Stimulated activated CD8-positive, alpha-beta memory T cell treated with anti-CD3 and anti-CD28 coated beads, Interleukin-15, amount 100 ng/mL, for 24 hours (primary cell): Measurements from ENCODE around the gene DAPP1.

ENCODE experiments used
- DNase-seq: peaks from one replicate; pipeline ENCODE4 v3.0.0-alpha.2; 2020; ENCODE audit warnings: low read depth

DAPP1 gene

DNA sequence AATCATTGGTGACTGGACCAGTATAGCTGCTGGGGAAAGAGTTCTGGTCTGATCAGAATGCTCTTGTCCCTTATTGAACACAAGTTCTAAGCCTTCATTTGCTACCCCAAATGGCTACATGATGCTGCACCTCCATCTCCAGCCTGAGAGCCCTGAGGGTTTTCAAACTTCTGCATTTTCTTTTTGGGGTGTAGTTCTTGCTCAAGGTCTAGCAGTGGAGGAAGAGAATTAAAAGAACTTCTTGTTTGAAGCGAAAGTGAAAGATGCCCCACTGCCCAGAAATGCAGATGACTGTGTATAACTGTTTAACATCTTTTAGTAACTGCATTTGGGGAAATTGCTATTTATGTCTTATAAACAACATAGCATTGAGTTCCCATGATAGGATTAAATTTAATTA, 39.1 kb downstream of the DAPP1 start:
- DNase-seq, result no peak

DNA sequence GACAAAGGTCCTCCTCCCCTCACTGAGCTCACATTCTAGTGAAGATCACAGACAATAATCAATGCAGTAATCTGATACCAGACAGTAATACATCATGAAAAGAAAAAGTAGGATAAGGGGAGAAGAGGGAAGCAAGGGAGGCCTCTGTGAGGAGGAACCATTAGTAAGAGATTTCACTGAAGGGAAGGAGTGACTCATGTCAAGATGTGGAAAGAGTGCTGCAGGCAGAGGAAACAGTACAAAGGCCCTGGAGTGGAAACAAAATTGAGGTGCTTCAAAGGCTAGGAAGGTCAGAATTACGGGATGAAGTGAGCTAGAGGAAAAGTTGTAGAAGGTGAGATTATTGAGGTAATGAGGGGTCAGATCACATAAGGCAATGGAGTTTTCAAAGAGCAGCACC, 39.5 kb downstream of the DAPP1 start:
- no peak for DNase-seq

DNA sequence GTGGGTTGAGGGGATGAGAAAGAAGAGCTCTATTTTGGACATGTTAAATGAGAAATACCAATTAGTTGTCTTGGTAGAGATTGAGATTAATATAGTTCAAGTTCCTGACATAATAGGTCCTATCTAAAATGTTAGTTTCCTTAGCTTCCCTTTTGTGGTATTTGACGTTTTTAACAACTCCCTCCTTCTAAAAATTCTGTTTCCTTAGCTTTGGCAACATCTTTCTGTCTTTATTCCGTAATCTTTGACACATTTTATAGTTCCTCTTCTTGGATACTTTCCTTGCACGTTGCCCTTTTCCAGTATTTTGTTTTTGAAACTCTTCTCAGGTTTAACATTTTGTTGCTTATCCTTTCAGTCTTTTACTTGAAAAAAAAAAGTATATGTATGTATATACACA, 40.7 kb downstream of the DAPP1 start:
- no peak for DNase-seq

DNA sequence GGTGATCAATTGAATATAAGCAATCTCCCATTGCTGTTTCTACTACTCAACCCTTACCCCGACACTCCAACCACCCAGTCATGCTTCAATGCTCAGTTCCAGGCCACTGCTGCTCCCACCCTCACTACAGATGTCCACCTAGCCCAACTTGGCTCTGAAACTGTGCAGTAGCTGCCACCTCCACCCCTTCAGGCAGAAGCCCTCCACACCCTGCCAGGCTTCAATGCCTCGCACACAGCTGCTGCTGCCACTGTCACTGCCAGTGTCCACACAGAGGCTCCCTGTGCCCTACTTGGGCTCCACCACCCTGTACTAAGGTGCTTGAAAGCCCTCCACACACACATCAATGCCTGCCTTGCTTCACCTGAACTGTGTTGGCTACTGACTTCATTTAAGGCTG, 43.0 kb downstream of the DAPP1 start:
- DNase-seq, result no peak

DNA sequence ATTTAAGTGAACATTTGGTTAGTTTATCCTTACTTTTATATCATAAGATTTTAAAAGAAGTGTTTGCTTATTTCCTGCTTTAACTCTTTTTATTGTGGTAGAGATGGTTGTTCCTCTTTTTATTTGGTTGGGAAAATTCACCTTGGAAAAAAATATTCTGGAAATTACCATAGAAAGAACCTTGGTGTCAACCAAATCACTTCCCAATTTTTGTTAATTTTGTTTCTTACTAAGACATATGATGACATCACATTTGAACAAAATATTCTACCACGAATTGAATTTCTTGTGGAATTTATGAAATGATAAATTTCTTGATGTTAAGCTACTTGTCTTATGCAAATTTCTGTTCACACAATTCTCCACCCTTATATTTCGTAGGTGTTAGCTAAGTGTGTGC, 43.9 kb downstream of the DAPP1 start:
- DNase-seq, result no peak

DNA sequence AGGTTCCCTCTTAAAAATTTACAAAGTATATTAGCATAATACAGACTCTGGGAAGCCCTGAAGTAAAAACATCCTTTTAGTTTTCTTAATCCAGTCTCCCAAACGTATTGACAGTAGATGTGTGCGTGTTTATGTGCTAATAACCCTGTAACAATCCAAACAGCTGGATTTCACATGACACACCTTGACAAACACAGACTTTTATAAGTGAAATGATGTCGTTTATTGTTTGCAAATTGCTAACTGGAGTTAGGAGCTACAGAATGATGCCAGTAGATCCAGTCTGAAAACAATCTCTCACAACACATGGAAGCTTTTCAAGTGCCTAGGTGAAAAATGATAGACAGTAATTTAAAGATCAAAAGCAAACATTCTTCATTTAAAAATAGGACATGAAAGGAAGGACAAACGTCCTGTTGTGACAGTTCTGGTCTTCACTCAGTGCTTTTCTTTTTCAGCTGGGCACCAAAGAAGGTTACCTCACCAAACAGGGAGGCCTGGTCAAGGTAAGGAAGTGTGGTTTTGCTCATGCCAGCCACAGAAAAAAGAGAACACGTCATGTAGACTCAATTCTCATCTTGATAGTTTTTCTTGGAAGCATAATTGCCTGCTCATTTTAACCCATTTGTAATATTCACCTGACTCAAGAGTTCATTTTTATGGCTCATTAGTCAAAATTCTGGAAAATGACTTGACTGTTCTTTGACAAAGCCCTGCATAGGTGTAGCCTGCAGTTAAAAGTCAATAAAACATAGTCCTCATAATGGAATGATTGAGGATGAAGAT, 44.7 kb downstream of the DAPP1 start:
- DNase-seq, result no peak

DNA sequence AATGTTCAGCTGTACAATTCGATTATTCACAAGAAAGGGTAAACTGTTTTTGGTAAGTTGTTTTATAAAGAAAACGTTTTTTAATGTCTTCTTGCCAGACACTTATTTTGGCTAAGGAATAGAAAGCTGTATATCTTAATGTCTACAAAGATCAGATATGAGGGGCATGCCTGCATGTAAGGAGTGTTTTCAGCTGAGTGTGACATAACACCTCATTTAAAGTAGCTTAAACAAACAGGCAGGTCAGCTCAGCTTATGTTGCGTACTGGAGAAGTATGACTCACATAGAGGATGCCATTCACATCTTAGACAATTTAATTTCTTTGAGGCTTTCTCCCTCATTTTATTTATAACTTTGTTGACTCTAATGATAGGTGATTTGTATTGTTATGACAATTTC, 47.2 kb downstream of the DAPP1 start:
- no peak for DNase-seq

DNA sequence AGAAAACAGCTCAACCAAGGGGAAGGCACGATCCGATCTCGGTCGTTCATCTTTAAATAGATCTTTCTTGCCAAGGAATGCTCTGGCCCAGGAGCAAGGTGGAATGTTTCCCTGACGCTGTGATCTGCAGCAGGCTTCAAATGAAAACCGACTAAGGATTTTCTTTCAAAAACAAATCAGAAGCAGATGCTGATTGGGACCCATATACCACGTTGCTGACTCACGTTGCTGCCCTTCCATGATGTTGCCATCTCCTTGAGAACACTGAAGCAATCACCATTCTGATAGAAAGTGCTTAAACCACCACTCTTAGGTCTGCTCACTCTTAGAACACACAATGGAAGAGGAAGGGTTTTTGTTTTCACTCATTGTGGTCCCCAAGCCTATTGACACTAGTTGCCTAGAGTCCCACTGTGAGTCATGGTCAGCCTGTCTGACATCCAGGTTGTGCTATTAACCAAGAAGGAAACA, 51.5 kb downstream of the DAPP1 start:
- DNase-seq, result no peak

DNA sequence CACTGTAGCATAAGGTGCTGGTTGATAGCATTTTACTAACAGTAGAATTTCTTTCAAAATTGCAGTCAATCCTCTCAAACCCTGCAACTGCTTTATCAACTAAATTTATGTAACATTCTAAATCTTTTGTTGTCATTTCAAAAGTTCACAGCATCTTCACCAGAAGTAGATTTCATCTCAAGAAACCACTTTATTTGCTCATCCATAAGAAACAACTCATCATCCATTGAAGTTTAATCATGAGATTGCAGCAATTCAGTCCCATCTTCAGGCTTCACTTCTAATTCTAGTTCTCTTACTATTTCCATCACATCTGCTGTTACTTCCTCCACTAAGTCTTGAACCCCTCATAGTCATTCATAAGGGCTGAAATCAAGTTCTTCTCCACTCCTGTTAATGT, 55.9 kb downstream of the DAPP1 start:
- DNase-seq, result no peak

DNA sequence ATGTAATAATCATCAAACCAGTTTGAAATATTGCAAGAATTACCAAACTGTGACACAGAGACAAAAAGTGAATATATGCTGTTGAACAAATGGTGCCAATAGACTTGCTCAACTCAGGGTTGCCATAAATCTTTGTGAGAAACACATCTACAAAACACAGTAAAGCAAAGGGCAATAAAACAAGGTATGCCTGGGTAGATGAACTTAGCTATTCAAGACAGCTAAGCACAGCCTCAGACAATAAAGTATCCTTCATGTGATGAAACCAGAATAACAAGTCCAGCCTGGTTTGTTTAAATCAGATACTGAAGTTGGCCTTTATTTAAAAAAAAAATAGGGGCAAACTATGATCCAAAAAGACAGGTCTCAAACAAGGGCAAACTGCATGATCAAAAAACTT, 58.4 kb downstream of the DAPP1 start:
- no peak for DNase-seq

DNA sequence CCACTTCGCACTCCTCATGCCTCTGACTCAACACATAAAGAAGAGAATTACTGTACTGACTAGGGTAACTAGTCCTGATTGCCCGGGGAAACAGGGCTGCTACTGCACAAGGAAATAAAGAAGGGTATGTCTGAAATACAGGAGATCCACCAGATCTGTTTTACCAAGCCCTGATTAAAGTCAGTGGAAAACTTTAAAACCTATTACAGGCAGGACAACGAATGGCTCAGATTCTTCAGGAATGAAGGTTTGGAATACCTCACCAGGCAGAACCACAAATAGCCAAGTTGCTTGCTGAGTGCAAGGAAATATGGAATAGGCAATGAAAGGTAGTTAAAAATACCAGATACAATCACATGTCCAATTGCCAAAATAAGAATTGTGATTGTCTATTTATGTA, 60.3 kb downstream of the DAPP1 start:
- DNase-seq, result no peak

DNA sequence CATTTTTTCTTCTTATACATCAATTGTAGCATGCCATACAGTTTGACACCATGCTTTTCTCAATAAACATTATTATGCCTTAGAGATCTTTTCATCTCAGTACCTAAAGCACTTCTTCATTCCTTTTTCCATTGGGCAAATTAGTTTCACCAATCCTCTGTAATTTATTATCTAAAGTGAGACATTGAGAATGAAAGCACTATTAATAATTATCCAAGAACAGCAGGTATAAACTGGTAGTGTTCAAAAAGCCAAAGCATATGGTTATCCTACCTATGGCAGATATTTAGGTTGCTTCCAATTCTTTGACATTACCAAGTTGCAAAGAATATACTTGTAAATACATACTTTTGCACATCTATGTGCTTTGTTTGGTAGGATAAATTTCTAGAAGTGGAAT, 62.0 kb downstream of the DAPP1 start:
- DNase-seq, result no peak

DNA sequence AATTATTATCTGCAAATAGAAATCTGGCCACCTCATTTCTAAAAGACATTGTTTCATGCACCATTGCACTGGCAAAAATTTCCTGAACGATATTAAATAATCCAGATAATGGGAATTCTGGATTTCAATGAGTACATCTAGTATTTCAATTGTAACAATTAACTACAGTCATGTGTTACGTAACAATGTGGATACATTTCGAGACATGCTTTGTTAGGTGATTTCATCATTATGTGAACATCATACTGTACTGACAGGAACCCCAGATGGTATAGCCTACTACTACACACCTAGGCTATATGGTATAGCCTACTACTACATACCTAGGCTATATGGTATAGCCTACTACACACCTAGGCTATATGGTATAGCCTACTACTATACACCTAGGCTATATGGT, 62.8 kb downstream of the DAPP1 start:
- DNase-seq, result no peak

DNA sequence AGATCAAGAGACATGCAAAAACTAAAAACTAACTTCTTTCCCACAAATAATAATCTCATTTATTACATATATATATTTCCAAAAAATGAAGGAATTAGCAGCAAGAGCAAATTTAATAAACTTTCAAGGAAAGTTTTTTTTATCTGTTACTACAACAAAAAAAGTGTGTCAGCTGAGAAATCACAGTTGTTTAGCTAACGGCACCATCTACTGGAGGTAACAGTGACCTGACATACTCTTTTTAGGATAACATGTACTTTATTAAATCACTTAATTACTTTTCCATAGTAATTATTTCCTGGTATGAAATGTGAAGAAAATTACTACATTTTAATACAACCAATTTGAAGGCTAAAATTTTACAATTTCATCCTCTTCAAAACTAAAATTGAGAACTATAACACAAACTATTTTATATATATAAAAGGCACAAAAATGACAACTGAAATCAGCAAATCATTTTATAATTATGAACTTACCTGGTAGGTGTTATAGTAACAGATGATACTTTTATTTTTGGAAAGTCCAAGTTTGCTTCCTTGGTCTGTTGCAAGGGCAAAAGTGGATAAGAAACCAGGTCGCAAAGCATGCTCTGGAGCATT, 68.5 kb downstream of the DAPP1 start:
- no peak for DNase-seq

DNA sequence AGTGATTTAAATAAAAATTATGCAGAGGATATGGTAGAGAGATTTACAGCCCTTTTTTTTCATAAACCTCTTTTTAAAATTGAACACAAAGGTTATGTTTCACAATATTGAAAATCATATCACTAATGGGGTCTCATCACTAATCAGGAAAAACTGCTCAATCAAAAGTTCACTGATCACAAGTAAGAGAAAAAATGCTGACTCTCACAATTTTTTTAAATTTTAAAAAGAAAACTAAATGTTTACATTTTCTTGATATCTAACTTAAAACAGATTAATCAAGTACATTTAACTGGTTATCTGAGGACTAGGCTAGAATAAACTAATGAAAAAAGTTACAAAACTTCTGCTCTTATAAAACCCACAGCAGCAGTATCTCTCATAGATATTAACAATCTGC, 69.1 kb downstream of the DAPP1 start:
- DNase-seq, result no peak

DNA sequence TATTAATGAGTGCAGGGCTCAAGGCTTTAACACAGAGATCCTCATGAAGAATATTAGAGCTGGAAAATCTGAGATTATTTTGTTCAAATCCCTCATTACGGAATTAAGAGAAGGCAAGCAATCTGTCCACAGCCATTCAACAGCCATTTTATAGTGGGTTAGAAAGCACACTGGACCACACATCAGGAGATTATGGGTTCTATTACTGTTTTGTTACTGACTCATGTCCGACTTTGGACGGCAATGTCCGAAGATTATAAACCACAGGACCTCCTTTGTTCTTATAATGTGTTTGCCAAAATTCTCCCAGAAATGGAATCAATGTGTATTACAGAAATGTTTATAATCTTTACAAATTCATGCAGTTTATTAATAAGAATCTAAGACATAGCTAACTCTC, 69.5 kb downstream of the DAPP1 start:
- DNase-seq, result no peak

DNA sequence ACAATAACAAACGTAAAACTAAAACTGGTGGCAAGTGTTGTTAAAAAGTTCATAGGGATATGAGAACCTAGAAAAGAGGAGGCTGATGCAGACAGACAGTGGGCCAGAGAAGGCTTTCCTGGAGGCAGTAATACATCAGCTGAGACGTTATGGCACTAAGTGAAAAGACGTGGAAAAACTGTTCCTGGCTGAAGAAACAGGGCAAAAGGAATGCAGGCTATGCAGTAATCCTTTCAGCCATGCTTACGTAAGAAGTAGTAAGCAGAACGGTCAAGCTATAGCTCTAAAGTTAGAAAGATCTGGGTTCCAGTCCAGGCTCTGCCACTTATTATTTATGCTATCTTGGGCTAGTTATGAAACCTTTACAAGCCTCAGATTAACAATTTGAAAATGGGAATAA, 71.2 kb downstream of the DAPP1 start:
- DNase-seq, result no peak

DNA sequence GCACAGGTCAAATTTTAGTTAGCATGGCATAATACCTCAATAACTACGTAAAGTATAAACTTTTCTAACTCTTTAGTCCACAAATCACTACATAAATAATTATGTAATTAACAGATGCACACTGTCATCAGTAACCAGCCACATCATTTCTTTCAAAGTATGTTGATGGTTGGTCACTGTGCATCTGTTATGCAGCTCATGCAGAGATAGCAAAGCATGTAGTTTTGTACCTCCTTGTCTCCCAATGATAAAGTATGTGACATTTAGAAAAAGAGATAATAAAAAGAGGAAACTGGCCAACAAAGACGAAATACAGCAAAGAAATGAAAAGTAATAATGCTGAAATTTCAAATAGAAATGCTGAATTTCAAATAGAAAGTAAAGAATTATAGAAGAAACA, 74.7 kb downstream of the DAPP1 start:
- DNase-seq, result no peak

DNA sequence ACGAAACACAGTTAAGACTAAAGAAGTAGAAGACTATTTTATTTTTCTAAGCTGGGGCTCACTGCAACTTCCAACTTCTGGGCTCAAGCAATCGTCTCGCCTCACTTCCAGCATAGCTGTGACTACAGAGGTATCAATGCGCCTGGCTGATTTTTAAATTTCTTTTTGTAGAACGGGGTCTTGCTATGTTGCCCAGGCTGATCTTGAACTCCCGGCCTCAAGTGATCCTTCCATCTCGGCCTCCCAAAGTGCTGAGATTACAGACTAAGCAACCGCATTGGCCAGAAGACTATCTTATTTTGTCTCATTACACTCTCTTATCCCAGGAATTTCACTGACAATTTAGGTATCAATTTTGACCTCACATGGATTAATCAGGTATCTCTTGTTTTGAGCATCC, 76.4 kb downstream of the DAPP1 start:
- no peak for DNase-seq

DNA sequence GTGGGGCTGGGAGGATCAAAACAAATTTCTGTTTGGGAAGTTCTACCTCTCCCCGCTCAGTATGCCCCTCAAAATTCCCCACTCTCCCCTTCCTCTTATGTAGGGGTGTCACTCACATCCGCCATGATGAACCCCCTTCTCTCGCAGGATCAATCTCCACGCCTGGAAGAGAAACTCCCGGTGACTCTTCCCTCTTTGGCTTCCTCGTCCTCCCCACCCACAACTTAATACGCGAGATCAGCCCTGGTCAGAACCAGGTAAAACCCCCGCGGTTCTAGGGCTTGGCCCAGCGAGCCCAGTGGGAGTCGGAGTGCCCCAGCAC, 77.2 kb downstream of the DAPP1 start:
- no peak for DNase-seq

DNA sequence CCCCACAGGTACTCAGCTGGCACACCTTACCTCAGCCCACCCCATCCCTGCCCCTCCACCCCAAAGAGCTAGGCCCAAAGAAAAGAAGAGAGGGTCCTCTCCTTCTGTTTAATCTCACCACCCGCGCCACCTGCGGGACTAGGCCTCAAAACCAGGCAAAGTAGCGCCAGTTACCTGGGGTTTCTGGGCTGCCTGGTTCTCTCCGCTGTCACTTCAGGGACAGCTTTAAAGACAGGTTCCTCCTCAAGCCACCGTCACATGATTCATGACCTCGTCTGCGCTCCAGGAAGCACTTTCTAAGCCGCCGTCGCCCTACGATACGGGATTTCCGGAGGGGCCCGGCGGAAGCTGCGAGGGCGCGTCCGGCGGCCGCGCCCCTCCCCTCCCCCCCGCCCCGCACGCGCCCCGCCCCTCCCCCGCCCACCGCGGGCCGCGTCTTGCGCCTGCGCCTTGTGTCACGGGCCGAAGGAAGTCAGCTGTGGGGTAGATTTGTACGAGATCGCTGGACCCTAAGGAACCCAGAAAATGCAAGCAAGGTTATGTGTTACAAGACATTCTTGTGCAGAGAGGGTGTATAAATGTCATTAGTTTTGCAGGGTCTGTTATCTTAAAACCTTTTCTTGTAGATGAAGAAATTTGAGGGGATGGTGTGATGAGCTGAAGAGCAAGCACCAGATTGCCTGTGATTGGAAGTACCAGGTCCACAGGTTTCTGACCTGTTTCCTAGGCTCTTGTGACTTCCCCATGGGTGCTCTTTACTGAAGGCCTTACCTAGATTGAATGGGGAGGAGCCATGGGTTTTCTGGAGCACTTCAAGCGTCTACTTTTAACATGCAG, 77.8 kb downstream of the DAPP1 start, which contains the start of gene LAMTOR3:
TSS of gene LAMTOR3 (minus strand) at position 267 of the 837 bp plus-strand sequence. CDS start 464 bp downstream, outside the sequence.
- DNase-seq, result peak; percentile 69

DNA sequence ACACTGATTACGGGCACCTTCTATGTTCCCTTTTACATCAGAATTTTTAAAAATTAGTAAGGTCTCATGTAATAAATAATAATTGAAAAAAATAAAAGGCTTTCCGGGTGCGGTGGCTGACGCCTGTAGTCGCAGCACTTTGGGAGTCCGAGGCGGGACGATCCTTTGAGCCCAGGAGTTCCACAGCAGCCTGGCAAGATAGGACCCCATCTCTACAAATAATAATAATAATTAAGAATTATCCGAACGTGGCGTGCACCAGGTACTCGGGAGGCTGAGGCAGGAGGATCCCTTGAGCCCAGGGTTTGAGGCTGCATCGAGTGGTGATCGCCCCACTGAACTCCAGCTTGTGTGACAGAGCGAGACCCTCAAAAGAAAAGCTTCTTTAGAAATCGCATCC, 78.4 kb downstream of the DAPP1 start:
- DNase-seq, result no peak

DNA sequence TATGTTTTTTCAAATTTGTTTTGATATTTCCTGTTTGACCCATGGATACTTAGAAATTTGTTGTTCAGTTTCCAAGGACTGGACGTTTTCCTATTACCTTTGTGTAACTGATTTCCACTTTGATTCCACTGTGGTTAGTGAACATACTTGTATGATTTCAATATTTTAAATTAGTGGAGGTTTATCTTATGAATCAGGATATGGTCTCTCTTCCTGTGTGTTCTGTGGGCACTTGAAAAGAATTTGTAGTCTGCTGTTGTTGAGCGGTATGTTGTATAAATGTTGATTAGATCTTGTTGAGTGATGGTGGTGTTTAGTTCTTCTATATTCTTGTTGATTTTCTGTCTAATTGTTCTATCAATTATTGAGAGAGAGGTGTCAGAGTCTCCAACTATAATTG, 98.8 kb downstream of the DAPP1 start:
- DNase-seq, result no peak
